HG03025 (cell line): Measurements from ENCODE around the gene FOXP2.

ENCODE experiments used
- ATAC-seq: cut with Tn5 transposase; IDR thresholded peaks from one replicate; pipeline ENCODE4 v1.9.1; 2021; ENCODE audit warnings: mild to moderate bottlenecking, moderate library complexity; ENCODE audit not compliant: unreplicated experiment, low FRiP score

The FOXP2 gene

DNA sequence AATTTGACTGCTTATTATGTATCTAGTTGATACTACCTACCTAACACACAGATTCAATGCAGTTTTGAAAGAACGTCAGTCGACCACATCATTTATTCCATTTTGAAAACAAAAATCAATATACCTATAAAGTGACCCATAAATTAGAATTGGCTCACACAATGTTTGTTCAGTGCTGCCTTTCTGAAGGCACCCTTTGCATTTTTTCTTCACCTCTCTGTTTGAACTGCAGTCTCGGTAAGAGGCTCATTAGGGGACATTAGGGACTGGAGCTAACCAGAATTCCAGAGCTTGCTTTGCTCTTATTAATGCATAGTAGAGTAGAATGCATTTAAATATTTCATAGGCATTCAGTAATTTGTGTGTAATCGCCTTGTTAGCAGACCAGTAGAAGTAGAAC is 234.1 kb downstream of the FOXP2 start:
- ATAC-seq, result no peak

DNA sequence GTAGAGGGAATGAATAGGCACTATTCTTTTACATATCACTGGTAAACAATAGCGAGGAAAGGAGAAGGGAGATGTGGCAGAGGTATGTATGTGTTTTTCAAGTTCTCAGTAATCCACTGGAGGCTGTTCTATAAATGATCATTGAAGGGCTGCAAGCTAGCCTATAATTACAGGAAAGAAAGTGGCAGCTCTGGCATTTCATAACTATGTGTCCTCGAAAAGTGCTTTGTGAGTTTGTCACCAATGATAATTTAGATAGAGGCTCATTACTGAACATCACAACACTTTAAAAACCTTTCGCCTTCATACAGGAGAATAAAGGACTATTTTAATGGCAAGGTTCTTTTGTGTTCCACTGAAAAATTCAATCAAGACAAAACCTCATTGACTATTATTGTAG is 235.1 kb downstream of the FOXP2 start:
- no peak for ATAC-seq

DNA sequence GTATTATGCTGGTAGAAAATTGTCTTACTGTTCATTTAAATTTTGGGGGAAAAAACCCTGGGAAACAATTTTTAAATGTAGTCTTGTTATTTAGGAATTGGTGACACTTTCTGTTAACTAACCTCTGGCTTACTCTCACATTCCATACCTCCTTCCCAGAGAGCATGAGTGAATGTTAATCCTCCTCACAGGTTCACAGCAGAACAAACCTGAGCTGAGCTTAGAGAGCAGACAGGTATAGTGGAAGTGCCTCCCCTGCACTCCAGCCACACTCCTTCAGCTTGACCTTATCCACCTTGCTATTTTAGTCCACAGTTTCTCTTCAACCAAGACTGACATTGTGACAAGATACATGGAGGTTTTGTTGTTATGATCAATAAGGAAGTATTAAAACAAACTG is 235.9 kb downstream of the FOXP2 start:
- no peak for ATAC-seq

DNA sequence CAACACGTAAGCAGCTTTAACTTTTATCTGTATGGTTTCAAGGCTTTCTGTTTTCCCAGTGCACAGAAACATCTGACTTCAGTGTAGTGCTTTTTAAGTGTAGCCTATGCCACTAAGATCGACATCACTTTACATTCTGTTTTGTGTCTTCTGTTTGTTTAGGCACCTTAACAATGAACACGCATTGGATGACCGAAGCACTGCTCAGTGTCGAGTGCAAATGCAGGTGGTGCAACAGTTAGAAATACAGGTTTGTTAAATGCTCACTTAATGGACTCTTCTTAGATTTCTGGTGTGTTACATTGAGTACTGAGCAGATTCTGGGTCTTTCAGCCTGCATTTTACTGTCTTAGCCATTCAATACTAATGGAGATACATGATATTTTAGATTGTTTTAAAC is 237.4 kb downstream of the FOXP2 start:
- ATAC-seq, result no peak

DNA sequence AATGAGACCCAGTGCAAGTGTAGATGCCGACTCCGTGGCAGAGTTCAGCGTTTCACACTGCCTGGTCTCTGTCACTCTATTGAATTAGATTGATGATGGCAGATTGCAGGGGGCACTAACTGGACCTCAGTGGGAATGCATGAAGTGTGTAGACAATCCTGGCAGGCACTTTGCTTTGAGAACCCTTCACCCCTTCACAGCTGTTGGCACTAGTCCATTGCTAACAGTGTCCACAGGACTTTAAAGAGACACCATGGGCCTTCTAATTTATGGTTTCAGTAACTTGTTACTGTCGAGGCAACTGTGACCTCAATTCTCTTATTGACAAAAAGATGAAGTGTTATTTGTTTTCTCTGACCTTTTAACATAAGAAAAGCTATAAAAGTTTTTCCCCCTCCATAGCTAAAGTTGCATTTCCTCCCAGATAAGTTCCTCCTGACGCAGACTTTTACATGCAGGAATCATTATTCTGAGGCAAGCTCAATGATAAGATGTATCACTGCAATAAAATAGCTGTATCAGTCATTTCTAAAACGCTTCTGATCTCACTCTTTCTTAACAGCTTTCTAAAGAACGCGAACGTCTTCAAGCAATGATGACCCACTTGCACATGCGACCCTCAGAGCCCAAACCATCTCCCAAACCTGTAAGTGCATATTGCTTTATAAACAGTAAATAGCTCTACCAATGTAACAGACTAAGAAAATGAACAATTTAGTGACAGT is 238.9 kb downstream of the FOXP2 start:
- no peak for ATAC-seq

DNA sequence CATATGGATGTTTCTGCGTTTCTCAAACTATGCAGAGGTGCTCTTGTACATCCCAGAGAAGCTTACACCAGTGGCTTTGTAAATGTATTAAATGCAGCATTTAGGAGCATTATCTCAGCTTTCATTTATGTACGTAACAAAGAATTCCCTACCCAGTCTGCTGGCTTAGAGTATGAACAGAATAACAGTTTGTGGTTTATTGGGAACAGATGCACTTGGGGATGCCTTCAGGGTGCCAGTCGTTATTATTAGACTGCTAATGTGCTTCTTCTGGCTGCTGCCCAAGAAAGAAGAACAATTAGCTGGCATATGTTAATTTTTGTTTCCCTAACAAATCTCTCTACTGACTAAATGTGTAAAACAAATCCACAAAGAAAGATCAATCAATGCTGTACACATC is 241.9 kb downstream of the FOXP2 start:
- no peak for ATAC-seq

DNA sequence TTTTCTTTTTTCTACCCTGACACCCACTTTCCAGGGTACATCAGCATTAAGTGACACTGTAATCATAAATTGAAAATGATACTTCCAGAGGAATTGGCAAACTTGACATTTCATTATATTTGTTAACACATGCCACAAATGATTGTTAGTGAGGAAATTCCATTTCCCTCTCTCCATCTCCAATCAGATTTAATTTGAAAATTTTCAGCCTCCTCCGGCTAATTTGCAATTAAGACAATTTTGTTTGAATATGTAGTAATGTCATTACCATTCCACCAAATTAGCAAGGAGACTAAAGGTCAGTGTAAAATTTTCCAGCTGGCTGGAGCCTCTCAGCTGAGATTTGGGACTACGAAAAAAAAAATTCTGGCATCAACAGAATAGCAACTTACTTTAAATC is 242.7 kb downstream of the FOXP2 start:
- ATAC-seq, result no peak

DNA sequence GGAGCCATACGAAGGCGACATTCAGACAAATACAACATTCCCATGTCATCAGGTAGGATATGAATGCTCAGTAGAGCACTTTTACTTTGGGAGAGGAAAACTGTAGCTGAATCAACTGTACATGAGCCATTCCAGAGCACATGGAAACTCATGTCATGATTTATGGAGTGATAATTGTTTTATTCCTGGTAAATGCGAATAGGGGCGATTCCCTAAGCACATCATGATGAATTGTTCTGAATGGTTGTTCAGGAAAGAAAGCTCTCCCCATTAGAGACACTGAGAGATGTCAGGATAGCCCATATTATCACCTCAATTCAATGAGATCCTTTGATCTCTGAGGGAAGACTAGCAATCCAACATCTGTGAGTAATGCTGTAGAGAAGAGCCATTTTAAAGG is 243.6 kb downstream of the FOXP2 start:
- ATAC-seq, result no peak

DNA sequence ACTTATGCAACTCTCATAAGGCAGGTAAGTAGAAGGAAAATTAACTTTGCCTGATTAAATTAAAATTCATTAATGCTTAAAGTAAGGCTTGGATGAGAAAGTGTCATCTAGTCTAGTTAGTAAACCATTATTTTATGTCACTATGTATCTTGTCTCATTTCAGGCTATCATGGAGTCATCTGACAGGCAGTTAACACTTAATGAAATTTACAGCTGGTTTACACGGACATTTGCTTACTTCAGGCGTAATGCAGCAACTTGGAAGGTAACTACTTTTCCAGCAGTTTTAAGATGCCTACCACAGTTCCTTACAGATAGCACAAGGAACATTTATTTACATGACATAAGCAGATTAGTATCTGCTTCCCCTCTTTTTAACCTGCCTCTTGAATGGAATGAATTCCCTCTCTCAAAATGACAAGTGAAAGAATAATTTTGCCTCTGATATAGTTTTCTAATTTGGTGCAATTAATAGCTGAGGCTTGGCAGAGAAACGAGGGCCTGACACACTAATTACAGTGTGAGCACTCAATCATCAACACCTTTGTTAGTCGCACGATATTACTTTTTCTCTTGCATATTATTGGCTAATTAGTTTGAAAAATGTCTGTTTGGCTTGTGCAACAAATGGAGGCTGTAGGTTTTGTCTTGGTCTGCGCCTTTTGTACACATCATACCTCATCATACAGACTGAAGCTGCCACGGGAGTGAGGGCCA is 245.0 kb downstream of the FOXP2 start:
- no peak for ATAC-seq

DNA sequence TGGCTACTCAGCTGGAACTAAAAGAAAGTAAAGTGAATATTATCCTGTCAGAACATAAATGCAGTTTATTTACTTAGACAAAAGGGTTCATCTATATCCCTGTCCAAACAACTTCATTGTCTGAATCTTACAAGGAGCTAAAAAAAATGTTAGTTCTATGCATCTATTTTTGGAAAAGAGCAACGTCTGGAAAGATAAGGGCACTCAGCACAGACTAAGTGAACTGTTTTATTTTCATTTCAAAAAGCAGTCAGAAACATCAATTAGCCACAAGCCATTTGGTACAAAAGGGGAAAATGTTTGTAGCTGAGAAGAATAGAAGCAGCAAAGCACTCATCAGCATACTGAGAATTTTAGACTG is 245.5 kb downstream of the FOXP2 start:
- ATAC-seq, result no peak

DNA sequence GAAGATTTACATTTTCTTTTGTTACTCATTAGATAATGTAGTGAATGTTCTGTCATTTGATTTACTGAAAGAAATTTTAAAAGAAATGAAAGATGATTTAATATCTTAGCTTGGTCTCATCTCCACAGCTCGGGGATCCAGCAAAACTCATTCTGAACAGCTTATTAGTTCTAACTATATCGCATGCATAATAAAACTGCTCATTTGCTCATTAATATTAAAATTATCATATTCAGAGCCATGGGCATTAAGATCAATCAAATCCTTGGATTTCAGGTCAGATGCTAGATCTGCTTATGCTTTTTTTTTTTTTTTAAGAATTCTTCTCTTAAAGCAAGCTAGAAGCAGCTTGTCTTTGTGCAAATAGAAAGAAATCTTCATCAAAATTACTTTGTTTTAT is 246.1 kb downstream of the FOXP2 start:
- no peak for ATAC-seq

DNA sequence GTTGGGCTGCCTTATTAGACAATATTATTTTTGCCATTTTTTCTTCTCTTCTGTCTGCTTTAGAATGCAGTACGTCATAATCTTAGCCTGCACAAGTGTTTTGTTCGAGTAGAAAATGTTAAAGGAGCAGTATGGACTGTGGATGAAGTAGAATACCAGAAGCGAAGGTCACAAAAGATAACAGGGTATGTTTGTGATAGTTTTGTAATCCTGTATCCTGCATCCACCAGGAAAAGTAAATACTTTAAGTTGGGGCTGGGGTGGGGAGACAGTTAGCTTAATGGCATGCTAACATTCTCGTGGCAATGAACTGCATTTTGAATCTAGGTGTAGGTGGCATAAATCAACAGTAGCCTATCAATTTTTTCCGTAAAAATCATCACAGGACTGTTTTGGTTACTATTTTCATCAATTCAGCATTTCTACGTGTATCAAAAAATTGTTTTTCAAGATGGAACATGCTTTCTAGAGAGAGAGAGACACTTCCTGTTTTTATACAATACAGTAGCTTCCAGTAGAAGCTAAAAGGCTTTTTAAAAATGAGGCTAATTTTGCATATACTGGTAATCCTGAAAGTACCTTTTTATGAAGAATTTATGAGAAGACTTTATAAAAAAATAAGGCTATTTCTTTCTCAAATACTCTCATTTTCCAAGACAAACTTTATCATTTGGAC is 247.5 kb downstream of the FOXP2 start:
- no peak for ATAC-seq

DNA sequence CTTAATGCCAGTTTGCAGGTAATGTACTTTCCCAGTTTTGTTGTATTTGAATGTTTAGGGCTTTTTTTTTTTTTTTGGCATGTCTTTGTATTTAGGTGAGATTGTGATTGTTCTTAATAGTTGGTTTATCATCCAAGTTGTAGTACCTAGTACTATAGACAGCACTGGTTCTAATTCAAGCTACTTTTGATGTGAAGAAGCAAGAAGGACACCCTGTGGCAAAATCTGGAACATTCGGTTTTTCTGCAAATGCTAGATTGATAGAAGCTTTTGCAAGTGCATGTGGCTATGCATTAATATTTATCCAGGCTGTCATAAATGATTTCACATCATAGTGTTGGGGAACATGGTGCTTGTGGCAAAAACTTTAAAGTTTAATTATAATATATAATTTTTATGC is 248.9 kb downstream of the FOXP2 start:
- ATAC-seq, result no peak

DNA sequence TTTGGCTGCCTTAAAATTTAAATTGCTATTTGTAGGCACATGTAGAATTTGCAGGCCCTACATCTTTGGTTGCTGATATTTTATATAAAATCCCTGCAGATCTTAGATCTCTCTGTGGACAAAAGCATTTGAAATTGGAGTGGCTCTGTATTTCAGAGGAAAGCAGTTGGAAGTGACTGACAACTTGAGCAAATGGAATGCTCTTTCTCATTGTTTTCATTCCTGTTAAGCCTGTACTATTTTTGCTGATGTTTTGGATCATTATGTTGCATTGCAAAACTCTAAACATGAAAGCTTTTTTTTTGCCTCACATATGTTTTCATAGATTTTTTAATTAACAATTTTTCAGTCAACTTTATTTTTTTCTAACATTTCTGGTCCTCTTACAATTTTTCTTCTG is 256.1 kb downstream of the FOXP2 start:
- no peak for ATAC-seq

DNA sequence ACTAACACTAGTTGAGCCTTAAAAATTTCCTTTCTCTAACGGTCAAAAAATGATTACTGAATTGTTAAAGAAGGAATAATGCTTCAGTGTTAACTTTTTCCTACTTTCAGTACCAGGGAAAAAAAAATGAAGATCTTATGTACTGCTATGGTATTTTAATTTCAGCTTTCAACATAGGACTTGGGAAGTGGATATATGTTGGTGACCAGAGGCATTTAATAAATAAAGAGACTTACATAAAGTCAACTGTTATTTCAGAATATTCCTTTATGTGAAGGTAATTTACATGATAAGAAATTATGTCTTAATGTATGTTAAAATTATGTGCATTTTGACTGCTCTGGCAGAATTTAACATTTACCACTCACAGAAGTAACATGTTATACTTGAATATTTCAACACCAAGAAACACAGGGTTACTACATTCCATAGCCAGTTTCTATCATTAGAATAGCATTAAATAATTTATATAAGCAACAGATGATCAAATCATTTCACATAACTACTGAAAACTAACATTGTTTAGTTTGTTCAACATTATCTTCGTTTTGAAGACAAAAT is 257.0 kb downstream of the FOXP2 start:
- ATAC-seq, result no peak

DNA sequence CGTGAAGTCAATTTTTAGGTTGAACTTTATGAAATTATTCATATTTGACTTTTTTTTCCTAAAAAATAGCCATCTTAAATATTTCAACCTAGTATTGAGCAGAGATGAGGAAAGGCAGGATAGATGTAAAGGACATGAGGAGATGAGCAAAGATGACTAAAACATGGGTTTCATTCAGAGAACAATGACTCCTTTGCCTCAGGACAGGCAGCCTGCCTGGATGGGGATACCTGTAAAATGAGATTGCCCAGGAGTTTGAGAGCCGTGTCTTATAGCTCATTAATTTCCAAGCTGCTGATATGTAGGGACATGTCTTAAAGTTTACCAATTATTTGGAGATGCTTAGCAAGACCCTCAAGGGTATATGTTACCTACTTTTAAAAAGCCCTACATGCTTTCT is 263.5 kb downstream of the FOXP2 start:
- no peak for ATAC-seq

DNA sequence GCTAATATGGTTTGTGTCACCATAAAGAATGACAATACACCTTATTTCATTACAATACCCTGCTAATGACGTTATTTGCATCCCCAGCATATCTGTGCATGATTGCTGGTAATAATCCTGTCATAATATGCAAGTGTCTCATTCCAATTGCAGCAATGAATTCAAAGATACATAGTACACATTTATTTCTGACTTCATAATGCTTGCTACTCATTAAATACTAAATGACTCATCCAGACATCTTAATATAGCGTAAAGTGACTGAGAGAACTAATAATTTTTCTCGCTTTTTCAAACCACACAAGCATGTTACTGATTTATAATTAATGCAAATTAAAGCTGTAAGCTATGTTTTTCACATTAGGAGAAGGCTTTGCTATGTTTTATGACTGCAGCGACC is 272.6 kb downstream of the FOXP2 start:
- no peak for ATAC-seq

DNA sequence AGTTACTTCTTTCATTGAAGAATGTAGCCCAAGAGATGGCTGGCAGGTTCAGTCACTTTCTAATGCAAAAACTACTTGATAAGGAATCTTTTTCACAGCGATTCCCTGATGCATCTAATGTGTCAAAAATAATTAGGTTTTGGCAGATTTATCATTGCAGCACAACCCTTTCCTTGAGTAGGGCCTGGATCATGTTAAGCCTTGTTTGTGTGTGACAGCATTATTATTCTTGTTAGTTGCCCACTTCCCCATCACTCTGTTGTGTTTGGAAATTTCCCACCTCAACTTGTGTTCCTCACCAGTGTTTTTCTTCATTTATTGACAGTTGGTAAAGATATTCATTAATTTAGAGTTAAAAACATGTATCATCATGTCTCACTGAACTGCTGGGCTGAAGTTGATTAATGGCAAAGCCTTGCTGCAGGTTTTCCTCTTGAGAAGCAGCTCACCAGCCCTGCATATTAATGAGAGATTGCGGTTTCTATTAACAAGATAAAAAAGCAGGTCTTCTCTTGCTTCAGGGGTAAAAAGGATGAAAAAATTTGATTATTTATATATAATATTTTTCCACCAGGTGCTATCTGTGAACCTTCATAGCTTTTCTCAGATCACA is 273.9 kb downstream of the FOXP2 start:
- ATAC-seq, result no peak

DNA sequence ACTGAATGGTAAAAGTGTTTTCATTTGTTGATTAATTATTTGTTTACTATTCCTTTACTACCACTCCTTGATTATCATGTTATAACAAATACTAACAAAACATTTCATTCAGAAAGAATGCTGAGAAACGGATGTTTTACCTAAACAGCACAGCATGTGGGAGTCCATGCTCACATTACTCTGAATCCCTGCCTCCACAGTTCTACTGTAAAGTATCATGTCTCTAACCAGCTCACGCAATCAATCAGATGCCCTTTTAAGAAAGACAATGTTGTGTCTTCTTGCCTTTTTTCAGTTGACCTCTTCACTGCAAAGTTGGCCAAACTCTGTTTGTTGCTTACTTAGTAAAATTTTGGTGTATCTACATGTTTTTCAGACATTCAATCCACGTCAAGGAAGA is 274.8 kb downstream of the FOXP2 start:
- ATAC-seq, result no peak

DNA sequence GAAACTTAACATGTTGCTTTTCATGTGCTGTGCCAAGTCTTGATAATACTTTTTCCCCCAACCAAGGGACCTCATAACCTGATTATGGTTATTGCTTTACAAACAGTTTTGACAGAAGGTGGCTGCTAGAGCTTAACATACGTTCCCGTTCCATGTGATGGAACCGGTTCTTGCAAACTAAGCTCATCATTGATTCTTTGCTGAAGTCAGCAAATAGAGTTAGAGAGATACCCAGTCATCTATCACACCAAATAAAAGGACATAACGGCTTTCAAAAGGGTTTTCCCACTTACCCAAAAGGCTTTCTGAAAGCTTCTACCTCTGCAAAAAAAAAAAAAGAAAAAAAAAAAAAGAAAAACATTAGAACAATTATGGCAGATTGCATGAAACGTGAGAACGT is 277.0 kb downstream of the FOXP2 start:
- ATAC-seq, result no peak

DNA sequence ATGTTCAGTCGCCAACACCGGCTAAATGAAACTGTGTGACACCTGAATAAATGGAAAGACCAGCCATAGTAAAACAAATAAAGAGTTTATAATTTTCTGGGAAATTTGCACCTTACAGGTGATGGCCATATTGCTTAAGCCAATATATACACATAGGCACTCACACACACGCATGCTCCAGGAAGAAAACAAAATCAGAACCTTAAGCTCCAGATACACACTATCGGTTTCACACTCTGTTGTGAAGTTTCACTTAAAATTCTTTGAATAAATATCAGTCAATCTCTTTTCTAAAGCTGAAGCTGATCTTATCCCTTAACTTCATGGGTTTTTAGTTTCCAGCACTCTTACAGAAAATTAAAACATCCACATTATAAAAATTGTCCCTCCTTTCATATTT is 280.6 kb downstream of the FOXP2 start:
- no peak for ATAC-seq
